DMS 273 treated with DMSO at 0.1 percent for 48 hours (cell line): ENCODE measurements around the gene NPAS4.
A peak's percentile ranks its signal among the peaks of the same experiment; 100 is the strongest.
"Not testable (repeated sequence)": the region's sequence is repeated elsewhere in the genome, so short reads cannot be mapped to it uniquely, and the experiment has no call there.

Experiments used
- DNase-seq: peaks from one replicate; lab custom pipeline; 2025; lab: John Stamatoyannopoulos, UW

The NPAS4 gene

GRCh38 chr11:66457826-66458225 is 37.0 kb downstream of the NPAS4 start:
- DNase-seq, result no peak

GRCh38 chr11:66459138-66459778 is 38.4 kb downstream of the NPAS4 start:
- DNase-seq, result no peak

GRCh38 chr11:66462010-66462409 is 41.2 kb downstream of the NPAS4 start:
- DNase-seq, result no peak

GRCh38 chr11:66462911-66463310 is 42.1 kb downstream of the NPAS4 start:
- DNase-seq, result no peak

- not testable (repeated sequence) for DNase-seq
These were observed 43.3 kb downstream of the NPAS4 start for GRCh38 chr11:66464116-66464515.

GRCh38 chr11:66464916-66465315 is 44.1 kb downstream of the NPAS4 start:
- DNase-seq, result no peak

GRCh38 chr11:66465373-66466224 is 44.8 kb downstream of the NPAS4 start:
- no peak for DNase-seq

GRCh38 chr11:66466225-66467033 is 45.6 kb downstream of the NPAS4 start, which contains the start of gene PELI3:
Gene PELI3 (plus strand): TSS chr11:66466905. CDS start chr11:66468129, 1,224 bp downstream.
- DNase-seq, result peak; percentile 30

- no peak for DNase-seq
These were observed 46.3 kb downstream of the NPAS4 start for GRCh38 chr11:66467034-66467659.

- no peak for DNase-seq
These were observed 46.9 kb downstream of the NPAS4 start for GRCh38 chr11:66467756-66468155.

- DNase-seq, result no peak
These were observed 47.9 kb downstream of the NPAS4 start for GRCh38 chr11:66468691-66469090.

- DNase-seq, result no peak
These were observed 48.6 kb downstream of the NPAS4 start for GRCh38 chr11:66469441-66469840.

GRCh38 chr11:66470015-66470414 is 49.2 kb downstream of the NPAS4 start:
- no peak for DNase-seq

GRCh38 chr11:66471142-66471541 is 50.3 kb downstream of the NPAS4 start:
- no peak for DNase-seq

- no peak for DNase-seq
These were observed 51.2 kb downstream of the NPAS4 start for GRCh38 chr11:66472054-66472453.

- DNase-seq, result no peak
These were observed 52.3 kb downstream of the NPAS4 start for GRCh38 chr11:66473167-66473566.

GRCh38 chr11:66473608-66474515 is 53.0 kb downstream of the NPAS4 start:
- DNase-seq, result no peak

- no peak for DNase-seq
These were observed 54.7 kb downstream of the NPAS4 start for GRCh38 chr11:66475349-66476172.
